MCF 10A (cell line): ENCODE results near the gene KIF23. TPM values are rescaled to one million over a fixed set of nuclear protein-coding genes. Genes with fewer than 3 reads are reported as not detected.

Experiments used
- BruUV-seq: library from RNA; stranded (reverse); fragments of 400-500 nt; replicated peaks from 2 replicates; lab custom pipeline; 2021; lab: Mats Ljungman, UMichigan
- CTCF ChIA-PET: fragments of 300-600 bp; sonication (Branson Sonifier 250); formaldehyde crosslinking; extraction: SDS; loops from one replicate; lab custom pipeline; 2021; ENCODE audit warnings: antibody characterized with exemption, inconsistent platforms; lab: Yijun Ruan, JAX
- POLR2A ChIA-PET: fragments of 300-600, 350-650 bp; sonication (Branson Sonifier 250); formaldehyde crosslinking; extraction: SDS; loops from one replicate; lab custom pipeline; 2020; ENCODE audit warnings: antibody characterized with exemption, inconsistent platforms; lab: Yijun Ruan, JAX
- DNase-seq: peaks from one replicate; pipeline ENCODE4 v3.0.0-alpha.2; 2018; ENCODE audit not compliant: unreplicated experiment
- H3K27ac Mint-ChIP-seq: one replicate; pipeline ENCODE4 v1.8.0; 2022; ENCODE audit warnings: mild to moderate bottlenecking, low read depth, mixed read lengths; ENCODE audit not compliant: unreplicated experiment
- H3K27me3 Mint-ChIP-seq: one replicate; pipeline ENCODE4 v1.8.0; 2022; ENCODE audit warnings: mixed read lengths; ENCODE audit not compliant: insufficient read depth, unreplicated experiment
- H3K36me3 Mint-ChIP-seq: one replicate; pipeline ENCODE4 v1.8.0; 2022; ENCODE audit warnings: mild to moderate bottlenecking, moderate library complexity, mixed read lengths; ENCODE audit not compliant: insufficient read depth, unreplicated experiment
- H3K4me1 Mint-ChIP-seq: one replicate; pipeline ENCODE4 v1.8.0; 2022; ENCODE audit warnings: mixed read lengths; ENCODE audit not compliant: insufficient read depth, unreplicated experiment
- H3K4me3 Mint-ChIP-seq: one replicate; pipeline ENCODE4 v1.8.0; 2022; ENCODE audit warnings: mild to moderate bottlenecking, moderate library complexity, mixed read lengths; ENCODE audit not compliant: unreplicated experiment
- H3K9me3 Mint-ChIP-seq: one replicate; pipeline ENCODE4 v1.8.0; 2022; ENCODE audit warnings: mixed read lengths; ENCODE audit not compliant: unreplicated experiment
- intact Hi-C: fragments of 100-400 bp; cut with micrococcal nuclease; formaldehyde crosslinking; loops from 2 replicates; pipeline ENCODE4 v1.14.1; 2022
- total RNA-seq: library from RNA; stranded (reverse); gene quantifications from 2 replicates; pipeline ENCODE4 v1.2.3, GENCODE V29; 2022
- TF ChIP-seq, protein P1 (sequence below): fragments of 200-600 bp; IDR thresholded peaks from one replicate; pipeline ENCODE4 v1.8.0; 2022; ENCODE audit warnings: antibody characterized with exemption, mild to moderate bottlenecking; ENCODE audit not compliant: unreplicated experiment

Gene KIF23
- total RNA-seq, 1 experiment from 2014 or later: 50.2 TPM

DNA sequence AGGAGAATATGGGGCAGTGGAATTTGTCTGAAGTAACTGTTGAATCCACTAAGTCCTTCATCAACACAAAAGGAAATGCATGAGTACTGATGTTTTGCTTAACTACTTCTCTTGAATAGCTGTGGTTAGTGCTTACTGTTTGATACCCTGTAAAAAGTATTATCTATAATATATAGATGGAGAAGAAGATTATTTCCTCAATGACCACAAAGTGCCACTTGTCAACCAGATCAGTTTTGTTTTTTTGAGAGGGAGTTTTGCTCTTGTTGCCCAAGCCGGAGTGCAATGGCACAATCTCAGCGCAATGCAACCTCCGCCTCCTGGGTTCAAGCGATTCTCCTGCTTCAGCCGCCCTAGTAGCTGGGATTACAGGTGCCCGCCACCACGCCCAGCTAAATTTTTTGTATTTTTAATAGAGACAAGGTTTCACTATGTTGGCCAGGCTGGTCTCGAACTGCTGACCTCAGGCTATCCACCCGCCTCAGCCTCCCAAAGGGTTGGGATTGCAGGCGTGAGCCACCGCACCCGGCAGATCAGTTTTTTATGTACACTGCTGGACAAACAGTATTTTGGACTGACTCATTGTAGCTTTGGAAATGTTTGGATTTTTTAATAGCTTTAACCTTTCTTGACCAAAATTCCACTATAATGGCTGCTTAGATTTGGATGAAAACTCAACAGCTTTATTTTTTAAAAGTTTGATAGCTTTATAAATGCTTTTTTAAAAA, 37.0 kb downstream of the KIF23 start:
- ChIA-PET CTCF (interaction anchor here (0.7 to 1.8 kb wide), 3 partner anchors 11 to 518 kb away, joined by 3 to 7 read pairs (median 5); no protein-coding TSS in a partner anchor), POLR2A (interaction anchor here (0.7 to 5.8 kb wide), 11 partner anchors 10 to 647 kb away, joined by 3 to 139 read pairs (median 30); partner anchors contain the start of genes GLCE, KIF23 and TLE3)
- Mint-ChIP-seq H3K4me3 (peak overlapping the region; percentile 95), H3K4me1 (peaks cover 8% of the 10 kb centered on the region), H3K36me3 (peaks cover 51% of the 10 kb centered on the region), H3K27me3 (no peaks in the 10 kb centered on the region), H3K27ac (no peak overlapping the region), H3K9me3 (no peaks in the 10 kb centered on the region)
- DNase-seq: no peak
- intact Hi-C loops: no loop called here
- no TSS peak for BruUV-seq
- TF ChIP-seq, protein P1, sequence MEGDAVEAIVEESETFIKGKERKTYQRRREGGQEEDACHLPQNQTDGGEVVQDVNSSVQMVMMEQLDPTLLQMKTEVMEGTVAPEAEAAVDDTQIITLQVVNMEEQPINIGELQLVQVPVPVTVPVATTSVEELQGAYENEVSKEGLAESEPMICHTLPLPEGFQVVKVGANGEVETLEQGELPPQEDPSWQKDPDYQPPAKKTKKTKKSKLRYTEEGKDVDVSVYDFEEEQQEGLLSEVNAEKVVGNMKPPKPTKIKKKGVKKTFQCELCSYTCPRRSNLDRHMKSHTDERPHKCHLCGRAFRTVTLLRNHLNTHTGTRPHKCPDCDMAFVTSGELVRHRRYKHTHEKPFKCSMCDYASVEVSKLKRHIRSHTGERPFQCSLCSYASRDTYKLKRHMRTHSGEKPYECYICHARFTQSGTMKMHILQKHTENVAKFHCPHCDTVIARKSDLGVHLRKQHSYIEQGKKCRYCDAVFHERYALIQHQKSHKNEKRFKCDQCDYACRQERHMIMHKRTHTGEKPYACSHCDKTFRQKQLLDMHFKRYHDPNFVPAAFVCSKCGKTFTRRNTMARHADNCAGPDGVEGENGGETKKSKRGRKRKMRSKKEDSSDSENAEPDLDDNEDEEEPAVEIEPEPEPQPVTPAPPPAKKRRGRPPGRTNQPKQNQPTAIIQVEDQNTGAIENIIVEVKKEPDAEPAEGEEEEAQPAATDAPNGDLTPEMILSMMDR: no peak

DNA sequence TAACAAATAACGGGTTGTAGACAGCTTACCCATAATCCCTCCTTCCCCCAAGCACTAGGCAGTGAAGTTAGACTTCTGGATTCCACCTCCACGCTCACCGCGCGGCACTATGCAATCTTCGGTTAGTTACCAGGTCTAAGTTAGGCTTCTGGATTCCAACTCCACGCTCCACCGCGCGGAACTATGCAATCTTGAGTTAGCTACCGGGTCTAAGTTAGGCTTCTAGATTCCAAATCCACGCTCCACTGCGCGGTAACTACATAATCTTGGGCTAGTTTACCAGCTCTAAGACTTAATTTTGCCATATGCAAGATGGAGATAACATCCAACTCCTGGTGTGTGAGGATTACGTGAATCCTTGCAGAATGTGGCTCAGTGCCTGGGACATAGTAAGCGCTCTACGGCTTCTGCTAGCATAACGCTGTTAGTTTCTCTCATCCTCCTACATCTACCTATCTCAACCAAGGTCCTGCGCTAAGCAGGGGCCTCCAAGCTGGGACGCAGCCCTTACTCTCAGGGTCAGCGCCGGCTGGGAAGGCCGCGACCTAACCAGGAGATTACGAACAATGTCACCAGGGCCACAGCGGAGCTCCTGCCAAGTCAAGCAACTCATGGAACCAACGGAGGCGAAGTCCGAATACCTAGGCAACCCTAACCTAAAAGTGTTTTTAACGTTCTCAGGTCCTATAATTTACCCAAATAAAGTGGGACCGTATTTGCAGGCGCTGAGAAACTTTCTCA, 38.0 kb downstream of the KIF23 start:
- peak overlapping the region; percentile 95 for H3K4me3 Mint-ChIP-seq
- peak overlapping the region; percentile 95 for H3K27ac Mint-ChIP-seq
- peaks cover 56% of the 10 kb centered on the region for H3K36me3 Mint-ChIP-seq
- TF ChIP-seq, protein P1: no peak
- BruUV-seq: TSS peak; percentile 89
- no peaks in the 10 kb centered on the region for H3K27me3 Mint-ChIP-seq
- ChIA-PET POLR2A (interaction anchor here (0.6 to 5.8 kb wide), 23 partner anchors 8 to 711 kb away, joined by 3 to 139 read pairs (median 7); partner anchors contain the start of genes ANP32A, GLCE, KIF23 and TLE3), CTCF (interaction anchor here (0.8 to 1.8 kb wide), 4 partner anchors 10 to 811 kb away, joined by 3 to 7 read pairs (median 3); no protein-coding TSS in a partner anchor)
- H3K4me1 Mint-ChIP-seq: peaks cover 8% of the 10 kb centered on the region
- H3K9me3 Mint-ChIP-seq: no peaks in the 10 kb centered on the region
- intact Hi-C loops: loop anchor here (2.0 kb wide), 1 partner anchor 37 kb away; the partner anchor contains the start of gene KIF23
- DNase-seq: no peak

DNA sequence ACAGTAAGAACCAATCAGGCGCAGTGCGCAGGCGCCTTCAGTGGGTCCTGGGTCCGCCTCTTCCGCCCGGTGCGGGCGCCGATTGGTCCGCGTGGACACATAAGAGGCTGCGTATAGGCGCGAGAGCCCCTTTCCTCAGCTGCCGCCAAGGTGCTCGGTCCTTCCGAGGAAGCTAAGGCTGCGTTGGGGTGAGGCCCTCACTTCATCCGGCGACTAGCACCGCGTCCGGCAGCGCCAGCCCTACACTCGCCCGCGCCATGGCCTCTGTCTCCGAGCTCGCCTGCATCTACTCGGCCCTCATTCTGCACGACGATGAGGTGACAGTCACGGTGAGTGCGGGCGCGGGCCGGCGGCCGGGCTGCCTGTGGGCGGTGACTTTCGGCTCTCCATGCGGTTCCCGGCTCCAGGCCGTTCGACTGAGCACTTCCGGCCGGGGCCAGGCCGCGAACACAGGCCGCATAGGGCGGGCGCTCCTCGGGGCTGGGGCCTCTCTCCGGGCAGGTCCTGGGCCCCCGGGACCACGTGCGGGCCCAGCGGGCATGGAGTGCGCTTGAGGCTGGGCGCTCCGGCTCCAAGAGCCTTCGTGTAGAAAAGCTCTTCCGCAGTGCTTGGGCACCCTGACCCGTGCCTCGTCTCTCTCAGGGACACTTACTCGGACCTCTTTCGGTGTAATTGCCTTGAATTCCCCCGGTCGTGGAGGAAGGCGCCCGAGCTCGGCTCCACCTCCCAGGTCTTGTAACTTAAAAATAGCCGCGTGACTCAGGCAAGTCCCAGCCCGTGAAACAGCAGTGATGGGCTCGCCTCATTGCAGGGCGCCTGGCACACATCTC, 38.8 kb downstream of the KIF23 start, which contains the start of gene RPLP1:
Gene RPLP1, plus strand, starts transcription at position 127 of the 830 bp plus-strand sequence. Its CDS starts 131 bp downstream, at position 258.
- Mint-ChIP-seq H3K36me3 (peaks cover 64% of the 10 kb centered on the region), H3K27me3 (no peaks in the 10 kb centered on the region), H3K4me3 (peak within 1 kb of the TSS; percentile 95), H3K4me1 (peaks cover 8% of the 10 kb centered on the region), H3K27ac (peak within 1 kb of the TSS; percentile 95), H3K9me3 (no peaks in the 10 kb centered on the region)
- ChIA-PET POLR2A (interaction anchor here (0.6 to 5.8 kb wide), 30 partner anchors 9 to 1311 kb away, joined by 3 to 139 read pairs (median 4); partner anchors contain the start of genes ANP32A, GLCE, KIF23 and TLE3), CTCF (interaction anchor here (0.9 to 1.8 kb wide), 4 partner anchors 10 to 812 kb away, joined by 3 to 14 read pairs (median 5); no protein-coding TSS in a partner anchor)
- TF ChIP-seq, protein P1: no peak
- intact Hi-C loops: loop anchor here (2.0 kb wide), 1 partner anchor 38 kb away; the partner anchor contains the start of gene KIF23
- no TSS peak for BruUV-seq
- peak; percentile 95 for DNase-seq
